Activated T-cell treated with anti-CD3 and anti-CD28 coated beads for 48 hours (primary cell): ENCODE data around the gene LNPEP.
"Not testable (repeated sequence)": the region's sequence is repeated elsewhere in the genome, so short reads cannot be mapped to it uniquely, and the experiment has no call there.

Experiments used
- DNase-seq: peaks from one replicate; pipeline ENCODE4 v3.0.0-alpha.2; 2020; ENCODE audit warnings: low read depth

Gene LNPEP

DNA sequence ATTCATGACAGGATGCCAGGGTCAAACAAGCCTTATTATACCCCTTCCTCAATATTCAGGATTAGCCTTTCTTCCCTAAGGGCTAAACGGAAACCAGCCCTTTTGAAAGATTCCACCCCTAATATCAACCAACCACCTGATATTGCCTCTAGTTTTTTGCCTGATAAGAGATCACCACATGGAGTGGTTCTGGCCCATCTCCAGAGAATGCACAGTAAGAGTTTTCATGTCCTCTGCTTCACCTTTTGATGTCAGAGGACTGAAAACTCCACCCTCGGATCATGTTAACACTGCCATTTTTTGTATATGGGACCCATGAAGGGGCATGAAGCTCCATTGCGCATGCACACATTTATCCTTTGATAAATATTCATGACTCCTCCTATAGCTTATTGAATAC, 5.8 kb upstream of the LNPEP start:
- DNase-seq = no peak

DNA sequence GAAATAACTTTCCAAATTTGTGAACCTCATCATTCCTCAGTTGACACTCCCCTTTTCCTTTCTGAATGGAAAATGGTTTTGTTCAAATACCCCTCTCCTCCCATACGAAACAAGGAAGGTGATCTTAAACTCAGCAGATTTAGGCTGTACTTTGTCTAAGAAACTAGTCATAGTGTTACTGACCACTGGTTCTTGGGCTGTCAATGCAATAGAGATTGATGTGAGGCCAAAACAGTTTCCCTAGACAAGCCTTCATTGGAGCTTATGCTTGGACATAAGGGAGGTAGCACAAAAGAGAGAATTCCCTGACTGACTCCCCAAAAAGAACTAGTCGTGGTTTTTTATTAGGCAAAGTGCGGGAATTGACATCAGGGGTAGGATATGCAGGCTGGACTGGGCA, 5.3 kb upstream of the LNPEP start:
- DNase-seq = no peak

DNA sequence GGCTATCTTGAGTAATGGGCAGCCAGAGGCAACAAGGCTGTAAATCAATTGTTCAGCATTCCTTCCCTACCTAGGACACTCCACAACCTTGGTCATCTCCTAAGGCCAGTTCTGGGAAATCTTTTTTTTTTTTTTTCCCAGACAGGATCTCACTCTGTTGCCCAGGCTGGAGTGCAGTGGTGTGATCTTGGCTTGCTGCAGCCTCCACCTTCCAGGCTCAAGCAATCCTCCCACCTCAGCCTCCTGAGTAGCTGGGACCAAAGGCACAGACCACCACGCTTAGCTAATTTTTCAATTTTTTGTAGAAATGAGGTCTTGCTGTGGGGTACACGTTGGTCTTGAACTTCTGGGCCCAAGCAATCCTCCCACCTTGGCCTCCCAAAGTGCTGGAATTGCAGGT, 4.8 kb upstream of the LNPEP start:
- DNase-seq = not testable (repeated sequence)

DNA sequence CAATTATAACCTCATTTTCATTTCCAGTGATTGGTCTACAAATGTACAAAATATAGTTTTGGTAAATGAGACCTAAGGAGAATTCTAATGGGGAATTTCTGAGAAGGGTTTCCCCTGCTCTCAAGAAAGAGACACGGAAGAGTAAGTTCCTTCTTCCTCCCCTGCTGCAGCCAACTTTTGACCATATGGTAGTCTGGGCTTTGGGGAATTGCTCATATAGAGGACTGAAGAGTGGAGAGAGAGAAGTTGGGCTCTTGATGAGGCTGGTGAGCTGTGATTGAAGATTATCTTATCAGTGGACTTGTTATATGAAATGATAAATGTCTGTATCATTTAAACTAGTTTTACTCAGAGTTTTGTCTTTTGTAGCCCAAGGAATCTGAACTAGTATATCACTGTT, 4.3 kb upstream of the LNPEP start:
- DNase-seq = no peak

DNA sequence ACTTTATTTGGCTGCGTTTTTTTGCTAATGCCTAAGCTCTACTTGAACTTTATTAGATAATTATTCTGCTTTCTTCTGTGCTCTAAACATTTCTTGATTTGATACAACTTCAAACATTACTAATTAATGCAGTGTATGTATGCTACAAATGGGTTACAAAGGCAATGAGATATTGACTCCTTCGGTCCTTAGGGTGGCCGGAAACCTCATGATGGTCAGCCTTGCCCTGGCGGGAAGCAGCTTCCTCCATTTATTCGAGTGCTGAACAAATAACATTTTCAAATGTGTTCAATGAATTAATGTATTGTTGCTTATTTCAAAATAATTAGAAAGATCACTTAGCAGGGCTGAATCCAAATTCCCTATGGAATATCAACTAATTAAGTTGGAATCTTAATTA, 3.9 kb upstream of the LNPEP start:
- DNase-seq = no peak

DNA sequence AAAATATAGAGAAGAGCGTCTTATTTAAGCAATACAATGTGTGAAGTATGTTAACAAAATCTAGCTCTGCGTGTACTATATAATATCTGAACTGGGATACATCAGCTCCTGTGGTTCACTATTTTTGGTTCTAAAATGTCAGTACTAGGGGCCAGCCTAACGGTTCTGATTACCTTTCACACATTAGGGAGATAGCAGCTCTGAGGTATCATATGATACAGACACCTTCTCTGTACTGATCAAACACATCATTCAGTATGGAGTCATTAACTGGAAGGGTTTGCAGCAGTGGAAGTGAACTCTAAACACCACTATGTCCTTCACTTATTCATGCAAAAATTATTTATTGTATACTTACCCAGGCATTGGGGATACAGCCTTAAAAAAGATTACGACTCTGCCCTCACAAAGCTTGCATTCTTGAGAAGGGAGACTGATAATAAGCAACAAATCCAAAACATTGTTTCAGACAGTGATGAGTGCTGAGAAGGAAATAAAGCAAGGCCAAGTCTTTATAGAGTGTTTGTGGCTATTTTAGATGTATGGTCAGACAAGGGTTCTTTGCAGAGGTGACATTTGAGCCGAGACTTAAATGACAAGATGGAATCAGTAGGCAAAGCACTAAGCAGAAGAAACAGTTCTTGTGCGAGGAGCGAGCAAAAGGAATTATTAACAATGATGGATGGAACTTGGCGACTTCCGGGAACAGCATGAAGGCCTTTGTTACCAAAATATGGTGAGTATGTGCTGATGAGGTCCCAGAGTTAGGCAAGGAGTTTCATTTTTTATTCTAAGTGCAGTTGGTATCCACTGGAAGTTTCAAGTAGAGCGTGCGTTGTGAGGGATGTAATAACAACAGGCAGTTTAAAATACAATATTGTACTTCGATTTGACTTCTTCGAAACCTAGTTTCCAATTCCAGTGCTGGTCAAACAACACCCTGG, 1.8 kb upstream of the LNPEP start:
- DNase-seq = no peak

DNA sequence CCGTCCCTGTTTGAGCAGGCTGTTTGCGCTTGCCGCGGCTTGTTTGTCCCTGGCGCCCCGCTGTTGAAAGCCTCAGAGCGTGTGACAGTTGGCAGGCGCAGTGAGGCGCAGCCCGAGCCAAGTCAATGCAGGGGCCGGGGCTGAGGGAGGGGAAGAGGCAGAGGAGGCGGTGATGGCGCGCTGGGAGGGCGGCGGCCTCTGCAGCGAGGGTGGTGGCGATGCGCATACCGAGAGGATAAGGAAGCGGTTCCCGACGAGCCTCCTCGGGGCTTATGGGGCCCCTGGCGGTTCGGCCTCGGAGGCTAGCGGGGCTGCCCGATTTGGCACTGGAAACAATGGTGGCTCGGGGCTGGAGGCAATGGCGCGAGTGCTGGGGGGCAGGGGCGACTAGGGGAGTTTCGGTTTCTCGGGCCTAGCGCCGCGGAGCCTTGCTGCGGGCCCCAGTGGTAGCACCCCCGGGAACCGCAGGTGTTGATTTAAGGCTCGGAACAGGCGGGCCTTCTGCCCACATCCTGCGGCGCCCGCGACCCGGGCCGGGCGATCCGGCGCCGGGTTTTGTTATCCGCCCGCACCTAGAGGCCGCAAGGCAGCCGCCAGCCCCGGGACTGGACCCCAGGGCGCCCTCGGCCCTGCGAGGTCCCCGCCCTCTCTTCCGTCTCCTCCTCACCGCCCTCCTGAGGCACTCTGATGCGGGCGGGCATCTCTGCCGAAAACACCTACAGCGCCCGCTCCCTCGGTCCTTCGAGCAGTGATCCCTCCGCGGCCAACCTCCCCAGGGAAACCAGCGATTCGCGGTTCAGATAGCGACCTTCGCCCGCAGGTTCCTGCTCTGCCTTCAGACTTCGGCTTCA, 947 bp upstream of the LNPEP start:
- peak; percentile 96 for DNase-seq

DNA sequence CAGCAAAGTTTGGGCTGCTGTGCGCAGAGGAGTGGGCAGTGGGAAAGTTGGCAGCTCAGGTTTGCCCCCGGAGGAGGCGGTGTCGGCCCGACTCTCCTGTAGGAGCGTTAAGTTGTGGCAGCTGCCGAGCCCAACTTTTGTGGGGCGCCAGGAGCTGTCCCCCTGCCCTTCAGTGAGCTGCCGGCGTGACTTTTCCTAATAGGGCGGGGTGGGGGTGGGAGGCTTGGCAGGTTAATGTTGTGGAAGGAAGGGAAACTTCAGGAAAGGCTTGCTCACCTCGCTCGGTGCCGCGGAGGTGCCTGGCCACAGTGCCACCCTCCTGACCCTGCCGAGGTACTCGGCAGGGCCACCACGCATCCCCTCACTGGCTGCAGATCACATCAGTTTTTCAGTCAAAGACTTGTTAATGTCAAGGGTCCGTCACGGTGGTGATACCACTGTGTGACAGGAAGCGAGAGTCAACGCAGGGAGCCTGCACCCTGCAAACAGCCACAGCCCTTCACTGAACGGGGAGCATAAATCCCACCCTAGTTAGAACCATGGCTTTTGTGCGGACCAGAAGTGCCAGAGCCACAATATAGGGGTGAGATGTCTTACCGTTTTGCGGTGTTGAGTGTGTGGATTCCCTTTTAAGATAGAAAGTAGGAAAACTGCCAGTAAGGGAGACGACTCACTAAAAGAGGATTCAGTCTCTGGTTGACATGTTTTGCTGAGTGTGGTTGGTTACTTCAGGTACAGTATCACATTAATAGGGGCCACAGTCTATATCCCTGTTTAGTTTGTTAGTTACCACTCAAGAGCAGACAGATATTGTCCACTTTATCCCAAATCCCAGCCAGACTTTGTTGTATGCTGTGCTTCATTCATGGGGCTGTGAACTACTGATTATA, 796 bp downstream of the LNPEP start:
- peak; percentile 38 for DNase-seq

DNA sequence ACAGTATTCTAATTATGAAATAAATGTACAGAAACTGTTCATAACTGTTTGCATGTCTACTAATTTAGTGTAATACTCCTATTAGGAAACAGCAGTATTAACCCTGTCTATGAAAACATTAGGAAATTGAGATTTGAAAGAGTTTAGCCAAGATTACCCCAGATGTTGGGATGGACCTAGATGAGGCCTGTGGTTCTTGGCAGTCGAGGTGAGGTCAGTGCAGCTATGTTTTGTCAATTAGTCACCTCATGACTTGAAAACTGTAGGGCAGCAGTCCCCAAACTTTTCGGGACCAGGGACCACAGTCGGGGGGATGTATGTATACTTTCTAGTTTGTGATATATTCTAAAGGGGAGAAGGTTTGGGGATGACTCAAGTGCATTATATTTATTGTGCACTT, 4.7 kb downstream of the LNPEP start:
- DNase-seq = no peak

DNA sequence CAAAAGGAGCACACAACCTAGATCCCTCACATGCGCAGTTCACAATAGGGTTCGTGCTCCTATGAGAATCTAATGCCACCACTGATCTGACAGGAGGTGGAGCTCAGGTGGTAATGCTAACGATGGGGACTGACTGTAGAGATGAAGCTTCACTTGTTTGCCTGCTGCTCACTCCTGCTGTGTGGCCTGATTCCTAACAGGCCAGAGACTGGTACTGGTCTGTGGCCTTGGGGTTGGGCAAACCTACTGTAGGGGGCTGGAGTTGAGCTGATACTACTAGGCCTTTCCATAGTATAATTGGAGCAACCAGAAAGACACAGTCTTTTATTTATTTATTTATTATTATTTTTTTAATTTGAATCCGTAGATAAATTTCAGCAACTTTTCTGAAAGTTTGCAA, 5.3 kb downstream of the LNPEP start:
- no peak for DNase-seq

DNA sequence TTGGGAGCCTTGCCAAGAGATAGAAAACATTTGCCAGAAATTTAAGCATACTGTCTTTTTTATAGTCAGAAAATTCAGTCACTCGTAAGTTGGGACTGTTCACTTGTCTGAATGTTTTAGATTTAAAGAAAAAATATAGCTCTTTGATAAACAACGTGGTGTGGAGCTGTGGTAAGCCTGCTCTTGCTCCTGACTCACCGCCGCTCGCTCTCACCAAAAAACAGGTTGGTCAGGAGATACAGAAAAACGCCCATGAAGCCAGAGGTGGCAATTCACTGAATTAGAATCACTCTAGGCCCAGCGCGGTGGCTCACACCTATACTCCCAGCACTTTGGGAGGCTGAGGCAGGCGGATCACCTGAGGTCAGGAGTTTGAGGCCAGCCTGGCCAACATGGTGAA, 6.2 kb downstream of the LNPEP start:
- no peak for DNase-seq

DNA sequence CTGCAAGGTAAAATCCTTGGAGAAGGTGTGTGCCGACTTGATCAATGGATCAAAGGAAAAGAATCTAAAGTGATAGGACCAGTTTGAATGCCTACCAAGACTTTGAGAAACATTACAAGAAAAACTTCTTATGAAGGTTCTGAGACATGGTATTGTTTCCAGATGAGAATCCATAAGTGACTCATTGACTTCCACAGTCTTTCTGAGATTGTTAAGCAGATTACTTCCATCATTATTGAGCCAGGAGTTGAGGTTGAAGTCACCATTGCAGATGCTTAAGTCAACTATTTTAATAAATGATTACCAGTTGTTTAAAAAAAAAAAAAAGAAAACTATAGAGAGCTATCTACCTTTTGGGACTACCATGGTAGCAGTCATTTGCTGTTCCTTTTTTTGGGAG, 7.0 kb downstream of the LNPEP start:
- DNase-seq = no peak

DNA sequence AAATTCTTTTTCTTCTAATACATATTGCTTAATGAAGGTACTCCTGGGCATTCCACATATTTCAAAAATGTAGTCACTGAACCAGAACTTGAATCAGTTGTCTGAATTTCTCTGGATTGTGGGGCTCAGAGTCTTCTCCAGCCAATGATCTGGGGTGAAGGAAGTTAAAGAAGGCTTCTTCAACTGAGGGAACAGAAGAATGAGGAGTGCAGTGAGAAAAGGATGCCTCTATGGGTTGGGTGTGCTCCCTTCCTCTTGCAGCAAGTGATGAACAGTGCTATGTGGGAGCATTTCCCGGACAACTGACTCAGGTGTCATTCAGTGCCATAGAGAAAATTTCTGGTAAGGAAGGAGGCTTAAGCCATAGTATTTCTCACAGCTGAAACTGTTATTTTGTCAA, 7.9 kb downstream of the LNPEP start:
- DNase-seq = no peak

DNA sequence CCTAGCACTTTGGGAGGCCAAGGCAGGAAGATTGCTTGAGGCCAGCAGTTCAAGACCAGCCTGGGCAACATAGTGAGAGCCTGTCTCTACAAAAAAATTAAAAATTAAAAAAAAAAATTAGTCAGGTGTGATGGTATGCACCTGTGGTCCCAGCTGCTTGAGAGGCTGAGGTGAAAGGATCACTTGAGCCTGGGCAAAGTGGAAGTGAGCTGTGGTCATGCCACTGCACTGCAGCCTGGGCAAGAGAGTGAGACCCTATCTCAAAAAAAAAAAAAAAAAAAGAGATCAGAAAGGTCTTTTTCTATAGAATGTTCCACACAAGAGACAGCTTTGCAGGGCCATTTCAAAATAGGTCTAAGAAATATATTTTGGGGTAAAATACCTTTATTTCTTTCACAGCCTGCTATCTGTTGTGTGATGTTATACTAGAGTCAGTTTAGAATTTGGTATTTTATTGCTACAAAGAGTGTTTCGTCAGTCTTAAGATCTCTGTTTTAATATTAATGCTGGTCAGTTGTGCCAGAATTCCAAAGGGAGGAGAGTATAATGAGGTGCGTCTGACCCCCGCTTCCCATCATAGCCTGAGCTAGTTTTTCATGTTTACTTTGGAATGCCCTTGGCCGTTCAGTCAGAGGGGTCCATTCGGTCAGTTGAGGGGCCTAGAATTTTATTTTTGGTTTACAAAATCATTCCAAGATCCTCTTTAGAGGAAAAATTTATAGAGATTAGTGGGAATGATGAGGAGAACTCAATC, 9.4 kb downstream of the LNPEP start:
- DNase-seq = no peak

DNA sequence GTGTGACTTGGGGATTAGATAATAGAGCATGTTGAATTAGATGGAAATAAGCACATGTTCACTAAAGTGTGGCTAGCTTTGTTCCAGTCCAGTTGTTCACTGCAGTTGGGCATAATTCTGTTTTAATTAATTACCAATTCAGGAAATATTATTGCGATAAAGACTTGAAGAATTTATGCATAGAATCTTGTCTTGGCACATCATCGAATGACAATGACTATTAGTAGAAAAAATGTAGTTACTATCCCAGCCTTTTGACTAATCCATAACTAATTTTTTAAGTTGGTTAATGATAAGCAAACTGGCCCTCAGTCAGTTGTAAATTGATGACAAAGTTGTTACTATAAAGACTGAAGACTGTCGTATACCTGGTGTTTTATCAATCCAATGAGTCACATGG, 10.5 kb downstream of the LNPEP start:
- no peak for DNase-seq

DNA sequence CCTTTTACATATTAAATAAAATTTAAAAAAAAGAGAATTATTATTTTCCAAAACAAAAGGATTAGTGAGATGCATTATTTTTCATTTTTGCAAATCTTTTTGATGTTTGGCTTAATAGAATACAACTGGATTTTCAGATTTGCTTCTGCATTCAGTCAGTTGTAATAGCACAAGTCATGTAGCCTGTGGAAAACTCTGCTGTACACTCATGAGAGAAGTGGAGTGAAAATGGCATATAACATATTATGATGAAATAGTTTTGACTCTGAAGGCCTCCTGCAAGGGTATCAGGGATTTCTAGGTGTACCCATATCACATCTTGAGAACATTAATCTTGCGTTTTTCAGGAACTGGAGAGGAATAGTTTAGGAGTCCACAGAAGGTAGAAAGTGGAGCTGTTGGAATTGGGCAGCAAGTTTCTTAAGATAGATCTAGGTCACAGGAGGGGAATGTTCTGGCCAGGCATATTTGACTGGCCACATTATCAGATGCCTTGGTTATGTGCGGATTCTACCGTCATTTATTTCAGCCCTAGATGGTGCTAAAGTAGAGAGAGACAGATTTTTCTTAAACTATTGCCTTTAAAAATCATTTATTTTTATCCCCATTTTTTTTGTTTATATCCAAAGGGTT, 16.4 kb downstream of the LNPEP start:
- no peak for DNase-seq

DNA sequence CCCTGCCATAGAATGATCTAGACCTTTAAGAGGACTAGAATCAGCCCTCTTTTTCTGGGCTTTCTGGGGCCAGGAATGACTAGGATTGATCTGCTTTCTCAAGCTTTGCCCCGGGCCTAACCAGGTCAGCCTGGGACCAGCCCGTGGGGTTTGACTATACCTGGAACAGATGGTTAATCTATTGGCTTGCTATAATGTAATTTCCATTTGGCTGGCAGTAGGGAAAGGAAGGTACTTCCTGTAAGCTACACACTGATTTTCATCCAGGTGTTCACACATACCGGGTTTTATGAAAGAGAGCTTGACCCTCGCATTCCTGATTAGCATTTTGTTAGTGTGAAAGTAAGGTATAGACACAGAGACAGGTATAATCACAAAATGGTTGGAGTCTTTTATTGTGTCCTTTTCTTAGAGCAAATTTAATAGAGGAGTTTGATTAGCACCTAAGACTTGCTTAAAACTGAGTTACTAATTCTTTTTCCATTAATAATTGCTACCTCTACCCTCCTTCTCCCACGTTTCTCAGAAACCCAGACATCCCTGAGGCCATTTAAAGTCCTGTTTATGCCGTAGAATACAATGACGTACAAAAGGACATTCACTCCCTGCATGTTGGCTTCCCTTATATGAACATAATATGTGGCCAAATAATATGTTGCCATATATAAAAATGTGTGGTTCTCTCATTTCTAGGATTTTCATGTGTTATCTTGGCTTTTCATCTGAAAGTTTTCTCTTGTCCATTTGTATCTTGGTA, 17.3 kb downstream of the LNPEP start:
- DNase-seq = no peak

DNA sequence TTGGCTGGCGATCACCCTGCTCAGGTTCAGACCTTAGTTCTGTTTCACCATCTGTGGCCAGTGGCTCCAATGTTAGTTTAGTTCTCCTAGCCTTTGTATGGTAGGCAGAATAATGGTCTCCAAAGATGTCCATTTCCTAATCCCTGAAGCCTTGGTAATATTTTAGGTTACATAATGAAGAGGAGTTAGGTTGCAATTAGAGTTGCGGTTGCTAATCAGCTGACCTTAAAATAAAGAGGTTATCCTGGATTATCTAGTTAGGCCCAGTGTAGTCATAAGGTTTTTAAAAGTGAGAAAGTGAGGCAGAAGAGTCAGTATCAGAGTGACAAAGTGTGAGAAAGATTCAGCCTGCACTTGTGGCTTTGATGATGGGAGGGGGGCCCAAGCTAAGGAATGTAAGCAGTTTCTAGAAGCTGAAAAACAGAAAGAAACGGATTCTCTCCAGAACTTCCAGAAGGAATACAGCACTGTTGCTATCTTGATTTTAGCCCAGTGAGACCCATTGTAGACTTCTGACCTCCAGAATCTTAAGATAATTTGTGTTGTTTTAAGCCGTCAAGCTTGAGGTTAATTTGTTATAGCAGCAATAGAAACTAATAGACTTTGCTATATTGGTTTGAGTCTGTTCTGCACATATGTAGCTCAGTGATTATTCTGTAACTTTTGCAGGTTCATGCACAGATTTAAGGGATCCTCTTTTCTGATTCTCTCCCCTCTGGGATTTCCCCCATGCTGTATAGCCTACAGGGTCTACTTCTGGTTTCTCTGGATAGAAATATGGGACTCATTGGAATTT, 21.6 kb downstream of the LNPEP start:
- no peak for DNase-seq

DNA sequence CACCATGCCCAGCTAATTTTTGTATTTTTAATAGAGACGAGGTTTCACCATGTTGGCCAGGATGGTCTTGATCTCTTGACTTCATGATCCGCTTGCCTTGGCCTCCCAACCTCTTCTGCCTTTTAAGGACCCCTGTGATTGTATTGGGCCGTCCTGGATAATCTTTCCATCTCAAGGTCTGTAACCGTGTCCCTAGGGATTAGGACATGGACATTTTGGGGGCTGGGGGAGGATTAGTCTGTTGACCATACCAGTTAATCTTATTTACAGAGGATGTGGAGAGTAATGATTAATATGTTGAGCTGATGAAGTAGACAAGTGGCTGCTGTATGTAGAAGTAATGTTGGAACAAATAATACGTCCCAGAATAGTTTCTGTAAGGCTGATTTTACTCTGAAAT, 23.1 kb downstream of the LNPEP start:
- no peak for DNase-seq
